Mesothelial cell of epicardium (in vitro differentiated cells): ENCODE data around the gene PDGFB. TPM values are rescaled to one million over a fixed set of nuclear protein-coding genes. Genes with fewer than 3 reads are reported as not detected.

Source experiments
- DNase-seq, 2 experiments: peaks; one replicate each; pipeline ENCODE4 v3.0.0; 2021; ENCODE audit warnings: low spot score in 2 of 2; ENCODE audit not compliant: unreplicated experiment in 2 of 2
- H3K27ac Mint-ChIP-seq: 2 replicates; pipeline ENCODE4 v1.8.0; 2021; ENCODE audit warnings: mixed read lengths
- H3K27me3 Mint-ChIP-seq: 2 replicates; pipeline ENCODE4 v1.8.0; 2021; ENCODE audit warnings: low read depth, mixed read lengths
- H3K36me3 Mint-ChIP-seq: 2 replicates; pipeline ENCODE4 v1.8.0; 2021; ENCODE audit warnings: mixed read lengths
- H3K4me1 Mint-ChIP-seq: 2 replicates; pipeline ENCODE4 v1.8.0; 2021; ENCODE audit warnings: mixed read lengths
- H3K4me3 Mint-ChIP-seq: 2 replicates; pipeline ENCODE4 v1.8.0; 2021; ENCODE audit warnings: mild to moderate bottlenecking, moderate library complexity, mixed read lengths
- H3K9me3 Mint-ChIP-seq: 2 replicates; pipeline ENCODE4 v1.8.0; 2021; ENCODE audit warnings: mixed read lengths
- CTCF ChIP-seq: fragments of 200-600 bp; sonication (generic); IDR thresholded peaks from one replicate; pipeline ENCODE4 v1.5.0; 2021; ENCODE audit warnings: antibody characterized with exemption; ENCODE audit not compliant: unreplicated experiment
- total RNA-seq: library from RNA; stranded (reverse); gene quantifications from 3 replicates; pipeline ENCODE4 v1.2.1, GENCODE V29; 2021

The PDGFB gene
- total RNA-seq, 1 donor from 2014 or later = 14.7 TPM

- no peak for TF ChIP-seq CTCF
- H3K36me3 Mint-ChIP-seq = no peaks in the 10 kb centered on the region
- DNase-seq = no peak
- peaks cover 52% of the 10 kb centered on the region for H3K4me1 Mint-ChIP-seq
- H3K27me3 Mint-ChIP-seq = peaks cover 18% of the 10 kb centered on the region
- H3K27ac Mint-ChIP-seq = peak overlapping the region; percentile 98
- H3K4me3 Mint-ChIP-seq = peak overlapping the region; percentile 80
- H3K9me3 Mint-ChIP-seq = no peaks in the 10 kb centered on the region
Measured at GRCh38 chr22:39239561-39240423, 5.0 kb downstream of the PDGFB start.

GRCh38 chr22:39238966-39239505 is 5.7 kb downstream of the PDGFB start:
- Mint-ChIP-seq H3K9me3 (no peaks in the 10 kb centered on the region), H3K36me3 (no peaks in the 10 kb centered on the region), H3K4me1 (peaks cover 57% of the 10 kb centered on the region), H3K27ac (peak overlapping the region; percentile 98), H3K4me3 (no peak overlapping the region), H3K27me3 (peaks cover 13% of the 10 kb centered on the region)
- no peak for DNase-seq
- TF ChIP-seq CTCF = no peak

GRCh38 chr22:39238561-39238960 is 6.2 kb downstream of the PDGFB start:
- no peak overlapping the region for H3K27ac Mint-ChIP-seq
- H3K4me3 Mint-ChIP-seq = no peak overlapping the region
- no peaks in the 10 kb centered on the region for H3K36me3 Mint-ChIP-seq
- no peaks in the 10 kb centered on the region for H3K9me3 Mint-ChIP-seq
- H3K4me1 Mint-ChIP-seq = peaks cover 60% of the 10 kb centered on the region
- H3K27me3 Mint-ChIP-seq = peaks cover 11% of the 10 kb centered on the region
- no peak for TF ChIP-seq CTCF
- no peak for DNase-seq

- H3K4me1 Mint-ChIP-seq = peaks cover 65% of the 10 kb centered on the region
- H3K27me3 Mint-ChIP-seq = peaks cover 10% of the 10 kb centered on the region
- DNase-seq = no peak
- no peak overlapping the region for H3K27ac Mint-ChIP-seq
- no peak for TF ChIP-seq CTCF
- no peaks in the 10 kb centered on the region for H3K9me3 Mint-ChIP-seq
- no peaks in the 10 kb centered on the region for H3K36me3 Mint-ChIP-seq
- no peak overlapping the region for H3K4me3 Mint-ChIP-seq
Measured at GRCh38 chr22:39238101-39238466, 6.7 kb downstream of the PDGFB start.

DNA sequence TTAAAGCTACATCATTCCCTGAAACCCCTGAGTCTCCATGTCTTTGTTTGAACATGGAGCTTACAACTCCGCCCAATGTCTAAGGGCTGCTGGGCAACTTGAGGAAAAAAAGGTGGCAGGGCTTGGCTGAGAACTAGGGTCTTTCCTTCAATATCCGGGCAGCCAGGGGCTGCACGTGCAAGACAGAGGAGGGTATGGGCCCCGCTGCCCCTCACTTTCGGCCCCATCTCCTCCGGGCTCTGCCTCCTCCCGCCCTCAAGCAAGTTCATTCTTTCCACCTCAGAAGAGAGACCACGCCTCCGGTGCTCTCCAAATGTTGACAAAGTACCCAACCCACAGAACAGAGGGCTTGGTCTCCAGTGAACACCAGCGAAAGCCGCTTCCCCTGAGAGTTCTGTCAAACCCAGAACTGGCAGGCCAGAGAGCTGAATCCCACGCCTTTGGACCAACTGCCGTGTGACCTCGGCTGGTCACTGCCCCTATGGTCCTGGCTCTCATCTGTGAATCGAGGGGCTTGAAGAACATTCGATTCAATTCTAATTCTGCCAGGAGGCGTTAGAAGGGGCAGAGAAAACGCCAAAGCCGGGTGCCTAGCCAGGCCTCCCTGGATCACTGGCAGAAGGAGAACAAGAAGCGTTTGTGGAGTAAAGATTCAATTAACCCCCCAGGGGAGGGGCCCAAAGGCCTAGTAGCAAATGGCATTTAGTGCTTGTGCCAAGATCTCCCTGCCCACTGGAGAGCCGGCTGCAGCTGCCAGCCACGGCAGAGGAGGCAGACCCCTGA is 7.3 kb downstream of the PDGFB start:
- H3K4me3 Mint-ChIP-seq = no peak overlapping the region
- DNase-seq = no peak
- H3K27ac Mint-ChIP-seq = peak overlapping the region; percentile 30
- H3K27me3 Mint-ChIP-seq = peaks cover 6% of the 10 kb centered on the region
- no peaks in the 10 kb centered on the region for H3K9me3 Mint-ChIP-seq
- H3K4me1 Mint-ChIP-seq = peaks cover 66% of the 10 kb centered on the region
- TF ChIP-seq CTCF = no peak
- no peaks in the 10 kb centered on the region for H3K36me3 Mint-ChIP-seq
